ENCODE data around the gene SUPV3L1.

Gene SUPV3L1

DNA sequence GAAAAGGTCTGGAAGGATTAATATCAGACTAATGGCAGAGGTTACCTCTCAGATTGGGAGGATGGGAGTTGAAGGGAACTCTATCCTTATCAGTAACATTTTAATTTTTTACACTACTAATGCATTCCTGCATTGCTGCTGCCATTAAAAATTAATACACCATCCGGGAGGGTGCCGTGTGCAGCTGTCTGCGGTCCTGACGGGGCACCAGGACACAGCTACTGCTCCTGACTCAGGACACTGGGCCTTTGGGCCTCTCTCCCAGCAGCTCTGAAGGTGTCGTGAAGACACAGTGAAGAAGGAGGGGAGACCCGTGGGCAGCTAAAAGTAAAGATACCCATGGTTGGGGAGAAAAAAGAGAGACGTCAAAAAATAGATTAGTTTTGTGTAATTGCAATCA is 74.8 kb downstream of the SUPV3L1 start:
- DNase-seq (ENCODE audit: low read depth in 3 of 3, low spot score in 1 of 3) = no peak

Data from stimulated activated CD4-positive, alpha-beta T cell treated with anti-CD3 and anti-CD28 coated beads, TNF-alpha, amount 100 ng/mL, for 1 hour (primary cell).